Panc1 (cell line): ENCODE data around the gene COPS8. TPM values are rescaled to one million over a fixed set of nuclear protein-coding genes. Genes with fewer than 3 reads are reported as not detected.

Source experiments
- ATAC-seq: fragments of 200-7000 bp; cut with Tn5 transposase; 2 replicates; pipeline ENCODE4 v1.9.1; 2020; ENCODE audit warnings: mild to moderate bottlenecking, moderate library complexity
- BruUV-seq: library from RNA; stranded (reverse); fragments of 400-500 nt; replicated peaks from 2 replicates; lab custom pipeline; 2021; lab: Mats Ljungman, UMichigan
- CTCF ChIA-PET: fragments of 300-600 bp; sonication (Branson Sonifier 250); formaldehyde crosslinking; loops from one replicate; lab custom pipeline; 2022; ENCODE audit warnings: antibody characterized with exemption; lab: Charles Lee
- POLR2A ChIA-PET: fragments of 300-600 bp; sonication (Branson Sonifier 250); formaldehyde crosslinking; loops from one replicate; lab custom pipeline; 2022; ENCODE audit warnings: antibody characterized with exemption; lab: Charles Lee
- DNase-seq: peaks from one replicate; pipeline ENCODE4 v3.0.0-alpha.2; 2010; ENCODE audit warnings: low read depth, low spot score
- H3K27ac ChIP-seq: 2 replicates; pipeline ENCODE4 v1.5.1; 2011; ENCODE audit warnings: mild to moderate bottlenecking, low read length, inconsistent platforms
- H3K27me3 ChIP-seq: fragments of 200-500 bp; sonication (Bioruptor generic); 2 replicates; pipeline ENCODE4 v1.6.0; 2014; ENCODE audit warnings: low read length, inconsistent platforms; ENCODE audit not compliant: control insufficient read depth, insufficient read depth
- H3K36me3 ChIP-seq: fragments of 200-500 bp; sonication (Bioruptor generic); 2 replicates; pipeline ENCODE4 v1.5.1; 2014; ENCODE audit warnings: inconsistent platforms, mild to moderate bottlenecking, low read length, moderate library complexity; ENCODE audit not compliant: control insufficient read depth, insufficient read depth
- H3K4me1 ChIP-seq: 2 replicates; pipeline ENCODE4 v1.5.1; 2011; ENCODE audit warnings: inconsistent platforms, mild to moderate bottlenecking, low read length, moderate library complexity; ENCODE audit not compliant: control insufficient read depth, insufficient read depth
- H3K4me3 ChIP-seq, 2 experiments: 2 replicates each; pipeline ENCODE4 v1.5.1; 2011 to 2012; ENCODE audit warnings: low read depth in 2 of 2, low read length in 2 of 2, mild to moderate bottlenecking in 2 of 2, inconsistent platforms in 1 of 2, moderate library complexity in 1 of 2
- H3K9me3 ChIP-seq: fragments of 200-500 bp; sonication (Bioruptor generic); 2 replicates; pipeline ENCODE4 v1.5.1; 2014; ENCODE audit warnings: low read depth, mild to moderate bottlenecking, inconsistent platforms, low read length, moderate library complexity; ENCODE audit not compliant: control insufficient read depth, insufficient read depth
- CTCF ChIP-seq: fragments of 450-650 bp; IDR thresholded peaks from 2 replicates; pipeline ENCODE4 v1.5.1; 2017; ENCODE audit warnings: mild to moderate bottlenecking
- POLR2AphosphoS5 ChIP-seq: IDR thresholded peaks from 2 replicates; pipeline ENCODE4 v1.6.1; 2012; ENCODE audit warnings: mild to moderate bottlenecking, low read depth, low read length, moderate library complexity
- REST ChIP-seq, 2 experiments: IDR thresholded peaks; 2 replicates each; pipeline ENCODE4 v1.6.1; 2011 to 2012; ENCODE audit warnings: low read depth in 2 of 2, control low read depth in 1 of 2, low read length in 1 of 2, mild to moderate bottlenecking in 1 of 2, moderate library complexity in 1 of 2; ENCODE audit not compliant: insufficient read depth in 1 of 2
- SIN3A ChIP-seq: IDR thresholded peaks from 2 replicates; pipeline ENCODE4 v1.6.1; 2012; ENCODE audit warnings: low read depth, mild to moderate bottlenecking, low read length, moderate library complexity, borderline replicate concordance; ENCODE audit not compliant: insufficient read depth
- TCF7L2 ChIP-seq: IDR thresholded peaks from 2 replicates; pipeline ENCODE4 v1.6.1; 2011; ENCODE audit warnings: mild to moderate bottlenecking, low read depth, low read length, inconsistent platforms
- in situ Hi-C: cut with HindIII; loops from 2 replicates; pipeline ENCODE4 v1.10.0; 2016; ENCODE audit warnings: low sequenced_read_pairs, low pct_unique_long_range_greater_than_20kb
- intact Hi-C: fragments of 100-400 bp; cut with micrococcal nuclease; formaldehyde crosslinking; loops from one replicate; pipeline ENCODE4 v1.10.0; 2022; ENCODE audit not compliant: unreplicated experiment
- total RNA-seq: library from RNA; stranded (reverse); gene quantifications from one replicate; pipeline ENCODE4 v1.2.1, GENCODE V29; 2021; ENCODE audit not compliant: unreplicated experiment

The COPS8 gene
- total RNA-seq, 1 experiment from 2014 or later: 57.9 TPM

- ATAC-seq (no peak), DNase-seq (no peak)
- intact Hi-C loops: no loop called here
- Histone ChIP-seq H3K9me3 (peaks cover 30% of the 10 kb centered on the region; the same call in 1 of the 2 replicates), H3K4me3 (no peak overlapping the region), H3K4me1 (no peaks in the 10 kb centered on the region), H3K36me3 (no peaks in the 10 kb centered on the region), H3K27ac (no peak overlapping the region), H3K27me3 (no peaks in the 10 kb centered on the region)
- no peak for TF ChIP-seq SIN3A
- no peak for TF ChIP-seq TCF7L2
- TF ChIP-seq REST (IDR thresholded peaks at IDR 0.05; ENCODE audit: insufficient read depth in 1 of 2, low read depth in 2 of 2, low read length in 1 of 2): no peak
- no peak for TF ChIP-seq POLR2AphosphoS5
- no peak for TF ChIP-seq CTCF
- BruUV-seq: no TSS peak
- in situ Hi-C loops: no loop called here
- ChIA-PET CTCF (interaction anchor here (1.1 kb wide), 1 partner anchor 59 kb away, joined by 4 read pairs; no protein-coding TSS in a partner anchor), POLR2A (no interaction called here)
These were observed 57.4 kb downstream of the COPS8 start for GRCh38 chr2:237143118-237143517.

GRCh38 chr2:237143676-237144440 is 58.2 kb downstream of the COPS8 start:
- no TSS peak for BruUV-seq
- no peak overlapping the region for H3K27ac ChIP-seq
- CTCF ChIA-PET: interaction anchor here (1.1 kb wide), 1 partner anchor 58 kb away, joined by 4 read pairs; no protein-coding TSS in a partner anchor

More at GRCh38 chr2:237143676-237144440, 58.2 kb downstream of the COPS8 start:
- ATAC-seq: no peak
- no peak overlapping the region for H3K4me3 ChIP-seq
- intact Hi-C loops: no loop called here
- in situ Hi-C loops: no loop called here
- peaks cover 32% of the 10 kb centered on the region; the same call in 1 of the 2 replicates for H3K9me3 ChIP-seq
- H3K36me3 ChIP-seq: no peaks in the 10 kb centered on the region
- no peaks in the 10 kb centered on the region for H3K27me3 ChIP-seq
- TF ChIP-seq CTCF: no peak
- TF ChIP-seq SIN3A: no peak
- no peak for TF ChIP-seq REST (IDR thresholded peaks at IDR 0.05; ENCODE audit: insufficient read depth in 1 of 2, low read depth in 2 of 2, low read length in 1 of 2)
- no peak for TF ChIP-seq POLR2AphosphoS5
- no peak for TF ChIP-seq TCF7L2
- no peak for DNase-seq
- no peaks in the 10 kb centered on the region for H3K4me1 ChIP-seq
- POLR2A ChIA-PET: no interaction called here
